GM21619 (cell line): ENCODE measurements around the gene TNFRSF19.
"Not testable (repeated sequence)": the region's sequence is repeated elsewhere in the genome, so short reads cannot be mapped to it uniquely, and the experiment has no call there.

Experiments used
- ATAC-seq: cut with Tn5 transposase; IDR thresholded peaks from one replicate; pipeline ENCODE4 v1.9.1; 2021; ENCODE audit not compliant: unreplicated experiment

Gene TNFRSF19

DNA sequence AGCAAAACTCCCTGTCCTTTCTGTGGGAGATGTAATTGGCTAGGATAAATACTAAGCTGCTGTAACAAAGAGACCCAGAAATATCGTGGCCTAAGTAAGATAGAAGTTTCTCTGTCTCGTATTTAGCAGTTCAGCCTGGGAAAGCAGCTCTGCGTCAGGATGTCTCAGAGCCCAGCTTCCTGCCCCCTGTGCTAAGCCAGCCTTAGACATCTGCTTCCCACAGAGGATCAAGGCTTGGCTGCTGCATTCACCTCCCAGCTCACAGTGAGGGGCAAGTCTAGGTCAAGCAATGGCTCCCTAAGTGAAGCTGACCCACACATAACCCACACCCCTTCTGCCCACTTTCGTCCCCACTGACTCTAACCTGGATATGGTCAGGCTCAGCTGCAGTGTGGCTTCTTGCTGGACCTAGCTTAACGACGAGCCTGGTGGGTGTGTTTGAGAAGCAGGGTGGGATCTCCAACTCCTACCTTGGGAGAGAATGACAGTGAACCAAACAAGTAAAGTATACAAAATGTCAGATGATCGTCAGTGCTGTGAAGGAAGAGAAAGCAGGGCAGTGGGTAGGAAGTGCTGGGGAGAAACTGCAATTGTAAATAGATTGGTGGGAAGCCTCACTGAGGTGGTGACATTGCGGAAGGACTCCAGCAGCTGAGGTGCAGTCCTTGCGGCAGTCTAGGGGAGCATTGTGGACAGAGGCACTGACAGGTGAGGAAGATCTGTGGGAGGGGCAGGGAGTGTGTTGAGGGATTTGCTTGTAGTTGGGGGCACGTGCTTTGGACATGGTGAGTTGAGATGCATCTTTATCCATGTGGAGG is 82.9 kb downstream of the TNFRSF19 start:
- ATAC-seq: no peak

DNA sequence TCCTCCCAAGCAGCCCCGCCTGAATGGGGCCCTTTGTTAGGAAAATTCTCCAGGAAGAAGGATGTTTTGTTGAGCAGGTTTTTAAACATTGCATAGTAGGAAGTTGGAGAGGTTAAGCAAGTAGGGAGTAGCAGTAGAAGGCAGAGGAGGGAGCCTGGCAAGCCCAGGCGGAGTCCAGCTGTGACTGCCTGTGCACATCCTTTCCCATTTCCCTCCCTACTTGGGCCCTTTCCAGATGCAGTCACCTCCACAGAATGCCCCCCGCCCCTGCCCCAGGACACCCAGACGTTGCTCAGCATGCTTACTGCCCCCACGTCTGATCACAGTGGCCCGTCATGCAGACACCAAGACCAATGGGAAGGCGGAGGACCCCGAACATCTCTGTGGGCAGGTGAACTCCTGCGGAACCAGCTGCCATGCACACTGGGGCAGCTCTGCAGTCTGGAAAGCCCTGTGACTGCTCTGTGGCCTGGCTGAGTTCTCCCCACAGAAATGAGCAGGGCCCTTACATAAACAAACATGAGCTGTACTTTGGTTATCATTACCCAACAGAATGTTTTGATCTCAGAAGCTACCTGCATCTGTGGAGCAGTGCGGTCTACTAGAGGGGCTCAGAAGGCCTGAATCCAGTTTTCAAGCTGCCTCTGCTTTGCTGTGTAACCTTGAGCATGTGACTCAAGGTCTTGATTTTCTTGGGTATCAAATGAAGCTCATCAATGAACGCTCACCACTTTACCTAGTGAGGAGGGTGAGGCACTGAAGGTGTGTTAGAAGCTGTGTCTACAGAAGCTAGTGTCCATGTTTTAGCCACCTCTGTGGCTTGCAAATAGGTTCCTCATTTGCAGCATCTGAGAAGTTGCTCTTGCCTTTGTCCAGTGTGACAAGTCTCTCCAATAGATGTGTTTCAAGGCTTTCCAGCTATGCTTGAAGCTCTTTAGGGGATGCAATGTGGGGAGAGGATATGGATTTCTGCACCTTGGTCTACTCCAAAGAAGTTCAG is 84.2 kb downstream of the TNFRSF19 start:
- no peak for ATAC-seq

DNA sequence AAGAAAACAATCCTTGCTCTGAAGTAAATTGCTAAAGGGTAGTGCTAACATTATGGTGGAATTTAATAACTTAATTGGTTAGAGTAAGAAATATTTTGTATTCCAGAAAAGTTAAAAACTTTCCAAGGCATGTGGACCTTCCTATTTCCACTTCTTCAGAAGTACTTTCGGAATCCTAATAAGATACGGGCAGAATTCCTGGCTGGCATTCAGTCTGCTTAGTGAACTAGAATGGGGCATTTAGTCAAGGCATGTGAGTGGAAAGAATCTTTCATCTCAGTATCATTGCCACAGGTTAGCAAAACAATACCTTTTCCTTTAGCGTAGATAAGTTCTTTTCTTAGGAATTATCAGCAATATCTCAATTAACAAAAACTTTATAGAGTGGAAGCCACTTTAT is 85.1 kb downstream of the TNFRSF19 start:
- ATAC-seq: no peak

DNA sequence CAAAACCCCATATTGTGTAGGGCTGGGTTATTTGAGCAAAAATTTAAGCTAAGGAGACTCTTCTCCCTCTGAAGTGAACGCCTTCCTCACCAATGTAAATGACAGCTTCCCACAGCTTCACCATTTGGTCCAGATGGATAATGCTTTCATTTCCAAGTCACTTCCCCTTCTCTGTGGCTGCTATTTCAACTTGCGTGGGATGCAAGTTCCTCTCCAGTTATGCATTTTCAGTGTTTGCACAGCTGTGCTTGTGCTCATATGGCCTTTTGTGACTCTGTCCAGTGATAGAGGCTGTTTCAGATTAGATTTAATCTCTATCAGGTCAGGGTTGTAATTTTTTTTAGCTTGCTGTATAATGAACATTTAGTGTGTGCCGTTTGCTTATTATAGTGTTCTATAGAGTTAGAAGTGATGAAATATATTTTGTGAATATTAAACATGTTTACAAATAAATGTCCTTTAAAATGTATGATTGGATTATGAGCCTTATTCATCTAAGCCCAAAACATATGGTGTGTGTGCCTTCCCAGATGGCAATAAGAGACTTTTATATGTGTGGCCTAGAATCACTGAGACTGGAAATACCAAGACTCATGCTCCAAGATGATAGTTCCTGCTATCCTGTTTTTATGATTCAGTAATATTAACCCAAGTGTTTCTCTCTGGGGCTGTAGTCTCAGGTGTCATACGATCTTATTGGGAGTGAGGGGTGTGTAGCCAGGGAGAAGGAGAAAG is 86.6 kb downstream of the TNFRSF19 start:
- ATAC-seq: no peak

DNA sequence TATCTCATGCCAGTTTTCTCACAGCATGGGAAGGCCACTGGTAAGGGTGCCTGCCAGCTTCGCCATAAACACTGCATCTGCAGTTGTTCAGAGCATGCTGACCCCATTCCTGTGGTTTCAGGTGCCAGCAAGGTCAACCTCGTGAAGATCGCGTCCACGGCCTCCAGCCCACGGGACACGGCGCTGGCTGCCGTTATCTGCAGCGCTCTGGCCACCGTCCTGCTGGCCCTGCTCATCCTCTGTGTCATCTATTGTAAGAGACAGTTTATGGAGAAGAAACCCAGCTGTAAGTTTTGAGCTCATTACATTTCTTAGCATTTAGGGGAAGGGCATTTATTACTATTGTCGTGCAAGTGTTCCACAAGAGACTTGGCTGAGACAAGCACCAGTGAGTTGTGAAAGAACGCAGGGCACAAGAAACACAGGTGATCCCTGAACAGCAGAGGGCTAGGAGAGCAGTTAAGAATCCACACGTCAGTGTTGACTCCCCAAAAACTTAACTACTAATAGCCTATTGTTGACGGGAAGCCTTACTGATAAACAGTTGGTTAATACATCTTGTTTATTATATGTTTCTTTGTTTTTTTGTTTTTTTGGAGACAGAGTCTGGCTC is 88.8 kb downstream of the TNFRSF19 start:
- ATAC-seq: no peak

DNA sequence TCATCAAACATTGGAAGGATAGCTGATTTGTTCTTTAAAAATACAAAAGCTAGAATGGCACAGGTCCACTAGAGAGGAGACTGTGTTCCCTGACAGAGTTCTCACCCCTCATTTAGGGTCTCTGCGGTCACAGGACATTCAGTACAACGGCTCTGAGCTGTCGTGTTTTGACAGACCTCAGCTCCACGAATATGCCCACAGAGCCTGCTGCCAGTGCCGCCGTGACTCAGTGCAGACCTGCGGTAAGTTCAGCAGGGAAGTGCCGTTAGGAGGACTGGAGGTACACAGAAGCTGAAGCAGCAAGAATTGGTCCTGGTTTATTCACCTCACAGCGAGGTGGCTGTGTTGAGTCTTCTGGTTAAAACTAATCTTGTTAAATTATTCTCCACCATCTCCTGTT is 90.0 kb downstream of the TNFRSF19 start:
- no peak for ATAC-seq

DNA sequence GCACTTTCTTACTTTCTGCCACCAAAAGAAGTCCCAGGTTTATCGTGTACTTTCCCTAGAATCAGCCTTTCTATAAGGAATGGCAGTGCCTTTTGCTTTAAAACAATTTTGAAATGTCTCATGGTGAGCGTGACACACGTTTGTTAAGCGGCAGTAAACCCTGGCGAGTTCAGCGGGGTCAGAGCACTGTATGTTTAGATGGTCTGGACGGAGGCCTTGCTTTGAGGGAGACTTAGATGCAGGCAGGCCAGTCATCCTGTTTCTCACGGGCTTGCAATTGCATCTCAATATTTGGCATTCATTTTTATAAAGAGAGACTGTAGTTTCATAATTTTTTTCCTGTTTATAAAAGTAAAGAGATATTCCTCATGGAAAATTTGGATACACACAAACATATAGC is 96.4 kb downstream of the TNFRSF19 start:
- no peak for ATAC-seq

DNA sequence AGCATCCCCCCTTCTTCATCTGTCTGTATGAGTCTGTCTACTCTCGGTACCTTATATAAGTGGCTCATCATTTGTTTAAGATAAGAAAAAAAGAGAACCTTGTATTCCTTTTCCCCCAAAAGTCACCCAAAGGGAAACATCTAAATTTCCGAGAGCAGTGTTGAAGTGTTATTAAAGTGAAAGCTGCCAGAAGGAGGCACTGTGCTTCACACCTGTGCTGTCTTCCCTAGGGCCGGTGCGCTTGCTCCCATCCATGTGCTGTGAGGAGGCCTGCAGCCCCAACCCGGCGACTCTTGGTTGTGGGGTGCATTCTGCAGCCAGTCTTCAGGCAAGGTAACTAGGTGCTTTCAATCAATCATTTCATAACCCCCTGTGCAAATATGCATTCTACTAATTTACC is 97.5 kb downstream of the TNFRSF19 start:
- no peak for ATAC-seq

DNA sequence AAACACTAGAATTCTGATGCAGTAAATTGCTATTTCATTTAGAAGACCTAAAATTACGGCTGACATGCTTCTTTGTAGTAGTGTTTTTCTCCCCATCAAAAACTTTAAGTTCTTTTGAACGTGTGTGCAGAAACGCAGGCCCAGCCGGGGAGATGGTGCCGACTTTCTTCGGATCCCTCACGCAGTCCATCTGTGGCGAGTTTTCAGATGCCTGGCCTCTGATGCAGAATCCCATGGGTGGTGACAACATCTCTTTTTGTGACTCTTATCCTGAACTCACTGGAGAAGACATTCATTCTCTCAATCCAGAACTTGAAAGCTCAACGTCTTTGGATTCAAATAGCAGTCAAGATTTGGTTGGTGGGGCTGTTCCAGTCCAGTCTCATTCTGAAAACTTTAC is 98.3 kb downstream of the TNFRSF19 start:
- no peak for ATAC-seq

DNA sequence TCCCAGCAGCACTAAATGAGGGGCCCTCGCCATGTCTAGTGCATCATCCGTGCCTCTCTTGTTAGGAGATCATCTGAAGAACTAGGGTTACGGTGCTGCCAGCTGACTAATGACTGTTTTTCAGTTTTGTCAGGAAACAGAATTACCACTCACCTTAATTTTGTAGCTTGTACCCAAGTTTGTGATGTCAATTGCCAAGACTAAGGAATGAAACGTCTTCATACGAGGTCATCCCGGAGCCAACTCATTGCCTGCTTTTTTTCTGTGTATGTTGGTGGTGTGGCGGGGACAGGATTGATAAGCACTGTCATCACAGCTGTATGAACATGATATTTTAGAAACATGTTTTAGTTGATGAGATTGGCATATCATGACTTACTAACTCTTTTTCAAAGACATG is 100.6 kb downstream of the TNFRSF19 start:
- no peak for ATAC-seq

DNA sequence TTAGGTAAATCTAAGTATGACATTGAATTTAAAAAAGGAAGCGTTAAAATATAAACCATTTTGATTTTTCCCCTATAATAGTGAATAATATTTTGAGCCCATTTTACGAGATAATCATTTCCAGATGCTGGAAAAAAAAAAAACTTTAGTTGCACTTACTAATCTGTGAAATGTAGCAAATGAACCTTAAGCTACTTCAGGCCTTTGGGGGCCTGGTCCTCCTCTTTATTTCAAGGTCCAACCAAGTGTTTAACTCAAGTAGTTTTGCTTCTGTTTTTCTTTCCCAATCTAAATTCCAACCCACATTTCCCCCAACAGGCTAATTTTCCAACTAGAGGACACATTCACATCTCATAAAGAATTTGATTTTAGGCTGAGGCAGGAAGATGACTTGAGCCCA is 101.2 kb downstream of the TNFRSF19 start:
- no peak for ATAC-seq

DNA sequence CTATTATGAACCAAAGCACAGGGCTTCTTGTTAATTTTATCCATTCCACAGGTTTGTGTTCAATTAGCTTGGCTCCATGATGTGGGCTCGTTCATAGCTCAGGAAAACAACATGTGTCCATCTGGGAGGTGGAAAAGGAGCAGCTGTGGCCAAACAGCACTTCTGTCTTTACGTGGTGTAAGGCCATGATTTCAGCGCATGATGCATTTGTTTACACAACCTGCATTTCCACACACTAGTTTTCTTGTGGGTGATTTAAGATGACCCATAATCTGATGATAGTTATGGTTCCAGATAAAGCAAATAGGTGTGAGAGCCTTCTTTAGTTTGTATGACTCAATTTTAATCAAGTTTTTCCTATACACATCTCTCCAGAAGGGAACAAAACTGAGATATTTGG is 101.7 kb downstream of the TNFRSF19 start:
- no peak for ATAC-seq

DNA sequence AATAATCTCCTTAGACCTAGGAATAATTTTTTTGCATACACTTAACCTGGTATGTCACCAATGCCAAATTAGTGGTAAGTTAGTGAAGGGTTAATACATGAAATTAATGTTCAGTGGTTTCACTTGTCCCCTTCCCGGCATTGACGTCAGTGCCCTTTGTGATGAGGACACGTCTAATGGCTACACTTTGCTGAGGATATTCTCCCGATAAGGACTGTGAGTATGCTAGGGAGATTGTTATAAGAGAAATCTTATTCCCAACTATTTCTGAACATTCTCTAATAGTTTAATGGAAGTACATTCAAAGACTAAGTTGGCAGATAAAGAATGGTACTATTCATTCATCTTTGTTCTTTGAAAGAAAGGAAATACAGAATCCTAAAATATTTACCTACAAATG is 102.4 kb downstream of the TNFRSF19 start:
- ATAC-seq: no peak

DNA sequence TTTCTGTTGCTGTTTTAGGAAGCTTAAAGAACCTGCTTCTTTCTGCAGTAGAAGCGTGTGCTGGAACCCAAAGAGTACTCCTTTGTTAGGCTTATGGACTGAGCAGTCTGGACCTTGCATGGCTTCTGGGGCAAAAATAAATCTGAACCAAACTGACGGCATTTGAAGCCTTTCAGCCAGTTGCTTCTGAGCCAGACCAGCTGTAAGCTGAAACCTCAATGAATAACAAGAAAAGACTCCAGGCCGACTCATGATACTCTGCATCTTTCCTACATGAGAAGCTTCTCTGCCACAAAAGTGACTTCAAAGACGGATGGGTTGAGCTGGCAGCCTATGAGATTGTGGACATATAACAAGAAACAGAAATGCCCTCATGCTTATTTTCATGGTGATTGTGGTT is 103.1 kb downstream of the TNFRSF19 start:
- ATAC-seq: no peak

DNA sequence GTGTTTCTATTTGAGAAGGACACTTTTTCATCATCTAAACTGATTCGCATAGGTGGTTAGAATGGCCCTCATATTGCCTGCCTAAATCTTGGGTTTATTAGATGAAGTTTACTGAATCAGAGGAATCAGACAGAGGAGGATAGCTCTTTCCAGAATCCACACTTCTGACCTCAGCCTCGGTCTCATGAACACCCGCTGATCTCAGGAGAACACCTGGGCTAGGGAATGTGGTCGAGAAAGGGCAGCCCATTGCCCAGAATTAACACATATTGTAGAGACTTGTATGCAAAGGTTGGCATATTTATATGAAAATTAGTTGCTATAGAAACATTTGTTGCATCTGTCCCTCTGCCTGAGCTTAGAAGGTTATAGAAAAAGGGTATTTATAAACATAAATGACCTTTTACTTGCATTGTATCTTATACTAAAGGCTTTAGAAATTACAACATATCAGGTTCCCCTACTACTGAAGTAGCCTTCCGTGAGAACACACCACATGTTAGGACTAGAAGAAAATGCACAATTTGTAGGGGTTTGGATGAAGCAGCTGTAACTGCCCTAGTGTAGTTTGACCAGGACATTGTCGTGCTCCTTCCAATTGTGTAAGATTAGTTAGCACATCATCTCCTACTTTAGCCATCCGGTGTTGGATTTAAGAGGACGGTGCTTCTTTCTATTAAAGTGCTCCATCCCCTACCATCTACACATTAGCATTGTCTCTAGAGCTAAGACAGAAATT is 103.8 kb downstream of the TNFRSF19 start:
- no peak for ATAC-seq

DNA sequence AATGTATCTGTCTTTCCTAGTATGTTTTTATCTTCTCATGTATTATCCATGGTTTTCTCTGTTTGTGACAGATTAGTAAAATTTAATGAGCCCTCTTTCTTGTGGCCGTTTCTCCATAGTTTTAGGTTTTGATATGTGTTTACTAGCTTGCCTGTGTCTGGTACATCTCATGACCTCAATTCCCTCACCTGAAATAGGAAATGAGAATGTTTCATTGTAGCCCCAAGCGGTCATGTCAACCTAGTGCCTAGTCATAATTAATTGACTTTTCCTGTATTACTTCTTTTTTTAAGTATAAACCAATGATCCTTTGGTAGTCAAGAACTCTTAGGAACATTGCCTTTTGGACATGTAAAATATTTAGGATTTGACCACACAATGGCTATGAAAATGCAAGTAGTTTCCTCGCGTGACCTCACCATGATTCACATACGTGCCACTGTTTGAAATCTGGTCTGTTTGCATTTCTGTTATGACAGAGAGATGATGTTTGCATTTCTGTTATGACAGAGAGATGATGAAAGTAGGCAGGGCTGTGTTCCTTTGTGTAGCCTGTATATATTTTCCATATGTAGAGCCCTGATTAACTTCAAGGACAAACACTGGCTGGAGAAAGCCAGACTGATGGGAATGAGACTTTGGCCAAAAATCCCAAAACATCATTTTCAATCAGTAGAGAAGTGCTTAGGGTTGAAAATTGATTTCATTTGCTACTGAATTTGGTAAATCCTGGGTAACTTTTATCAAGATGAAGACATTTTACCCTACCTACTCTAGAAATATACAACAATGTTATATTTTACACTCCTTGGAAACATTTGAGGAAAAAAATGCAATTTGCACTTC is 104.8 kb downstream of the TNFRSF19 start:
- ATAC-seq: no peak

DNA sequence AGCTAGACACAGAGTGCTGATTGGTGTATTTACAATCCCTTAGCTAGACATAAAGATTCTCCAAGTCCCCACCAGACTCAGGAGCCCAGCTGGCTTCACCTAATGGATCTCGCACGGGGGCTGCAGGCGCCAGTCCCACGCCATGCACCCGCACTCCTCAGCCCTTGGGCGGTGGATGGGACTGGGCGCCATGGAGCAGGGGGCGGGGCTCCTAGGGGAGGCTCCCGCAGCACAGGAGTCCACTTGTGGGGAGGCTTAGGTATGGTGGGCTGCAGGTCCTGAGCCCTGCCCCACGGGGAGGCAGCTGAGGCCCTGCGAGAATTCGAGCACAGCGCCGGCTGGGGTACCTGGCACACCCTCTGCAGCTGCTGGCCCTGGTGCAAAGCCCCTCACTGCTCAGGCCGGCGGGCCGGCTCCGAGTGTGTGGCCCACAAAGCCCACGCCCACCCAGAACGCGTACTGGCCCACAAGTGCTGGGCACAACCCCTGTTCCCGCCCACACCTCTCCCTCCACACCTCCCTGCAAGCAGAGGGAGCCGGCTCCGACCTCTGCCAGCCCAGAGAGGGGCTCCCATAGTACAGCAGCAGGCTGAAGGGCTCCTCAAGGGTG is 107.6 kb downstream of the TNFRSF19 start:
- ATAC-seq: not testable (repeated sequence)

DNA sequence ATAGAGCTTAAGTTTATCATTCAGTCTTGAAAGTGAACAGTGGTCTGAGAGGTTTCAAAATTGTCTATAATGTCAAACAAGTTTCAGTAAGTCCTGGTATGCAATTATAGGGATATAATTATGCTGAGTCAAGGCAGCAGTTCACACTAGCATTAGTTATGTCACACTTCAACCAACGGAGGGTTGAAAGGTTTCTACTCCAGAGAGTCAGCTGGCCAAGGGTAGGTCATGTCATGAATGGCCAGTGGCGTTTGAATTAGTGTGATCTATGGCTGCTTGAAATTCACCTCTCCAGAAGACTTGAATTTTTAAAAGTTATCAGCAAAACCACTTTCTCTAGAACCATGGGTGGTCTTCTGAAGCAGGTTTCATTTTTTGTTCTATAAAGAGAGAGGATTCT is 108.6 kb downstream of the TNFRSF19 start:
- ATAC-seq: no peak

DNA sequence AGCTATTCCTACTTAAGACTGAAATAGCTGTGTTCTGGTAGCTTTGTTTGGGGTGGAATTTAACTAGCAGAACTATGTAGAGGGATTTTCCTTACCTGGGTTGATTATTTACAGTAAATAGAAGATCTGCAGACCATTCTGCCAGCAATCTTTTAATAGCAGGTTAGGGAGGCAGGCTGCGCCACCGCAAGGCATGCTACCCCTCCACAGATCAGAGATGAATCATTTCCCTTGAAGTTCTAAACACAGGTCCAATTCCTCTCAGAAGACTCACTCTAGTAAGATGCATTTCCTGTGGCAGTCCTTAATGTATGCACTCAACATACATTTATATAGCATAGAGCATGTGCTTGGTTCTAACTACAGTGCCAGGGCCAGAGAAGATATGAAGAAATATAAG is 109.0 kb downstream of the TNFRSF19 start:
- no peak for ATAC-seq
